Gastrocnemius medialis (tissue), 4 donors: ENCODE results near the gene PTGR3.

Source experiments
- CTCF ChIP-seq, 5 experiments: fragments of 450-650 bp in 3 of 5; fragments of 200-600 bp in 2 of 5; sonication (generic) in 2 of 5; IDR thresholded peaks in 4 of 5; conservative IDR thresholded peaks in 1 of 5; 1 replicate in 4 of 5; 2 replicates in 1 of 5; pipeline ENCODE4 v1.5.1; 2016 to 2019; ENCODE audit warnings: antibody characterized with exemption in 5 of 5, mild to moderate bottlenecking in 3 of 5, moderate library complexity in 3 of 5
- POLR2A ChIP-seq, 2 donors: fragments of 450-650 bp; IDR thresholded peaks; one replicate each; pipeline ENCODE4 v1.6.1; 2017; ENCODE audit warnings: antibody characterized with exemption in 2 of 2, mild to moderate bottlenecking in 2 of 2, moderate library complexity in 2 of 2

GRCh38 chr18:75255094-75255493 is 46.2 kb upstream of the PTGR3 start:
- no peak for TF ChIP-seq CTCF (IDR thresholded peaks at IDR 0.05 in 4 of 5, conservative IDR thresholded peaks at IDR 0.05 in 1 of 5)
- TF ChIP-seq POLR2A (IDR thresholded peaks at IDR 0.05): no peak
